Stimulated activated CD4-positive, alpha-beta T cell treated with anti-CD3 and anti-CD28 coated beads, Interleukin-4, amount 100 ng/mL, for 48 hours (primary cell): ENCODE results near the gene TMEM163.

ENCODE experiments used
- DNase-seq, 2 donors: peaks; one replicate each; pipeline ENCODE4 v3.0.0-alpha.2; 2020; ENCODE audit warnings: low read depth in 2 of 2

The TMEM163 gene

GRCh38 chr2:134692499-134692898 lies 26.3 kb downstream of the TMEM163 start:
- no peak for DNase-seq

GRCh38 chr2:134690629-134691215 lies 28.1 kb downstream of the TMEM163 start:
- DNase-seq = no peak

DNA sequence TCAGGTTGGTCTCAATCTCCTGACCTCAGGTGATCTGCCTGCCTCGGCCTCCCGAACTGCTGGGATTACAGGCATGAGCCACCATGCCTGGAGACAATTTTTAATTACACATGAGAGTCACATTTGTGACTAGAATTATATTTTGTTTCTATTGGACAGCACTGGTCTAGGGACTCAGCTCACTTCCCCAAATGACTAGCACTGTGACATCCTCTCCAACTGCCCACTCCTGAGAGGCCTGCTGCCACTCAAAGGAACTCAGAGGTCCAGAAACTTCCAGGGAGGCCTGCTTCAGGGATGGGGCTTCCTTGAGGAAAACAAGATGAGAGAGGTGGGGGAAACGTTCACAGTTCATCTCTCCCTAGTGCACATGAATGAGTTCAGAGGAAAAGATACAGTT lies 29.5 kb downstream of the TMEM163 start:
- no peak for DNase-seq

DNA sequence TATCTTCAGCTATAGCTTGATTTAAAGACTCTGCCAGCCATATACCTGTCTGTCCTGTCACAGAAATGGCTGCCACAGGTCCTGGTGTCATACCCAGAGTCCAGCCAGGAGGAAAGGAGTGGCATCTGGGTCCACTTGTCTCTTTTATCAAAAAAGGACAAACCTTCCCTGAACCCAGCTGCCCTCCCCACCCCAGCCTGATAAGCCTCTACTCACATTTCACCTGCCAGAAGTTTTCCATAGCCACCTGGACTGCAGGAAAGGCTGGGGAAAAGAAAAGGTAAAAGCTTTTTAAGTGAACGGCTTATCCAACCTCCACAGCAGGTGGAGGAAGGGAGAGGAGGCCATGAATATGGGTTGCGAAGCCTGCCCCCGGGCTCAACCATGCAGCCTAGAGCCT lies 32.8 kb downstream of the TMEM163 start:
- no peak for DNase-seq

GRCh38 chr2:134683561-134684112 lies 35.2 kb downstream of the TMEM163 start:
- no peak for DNase-seq

DNA sequence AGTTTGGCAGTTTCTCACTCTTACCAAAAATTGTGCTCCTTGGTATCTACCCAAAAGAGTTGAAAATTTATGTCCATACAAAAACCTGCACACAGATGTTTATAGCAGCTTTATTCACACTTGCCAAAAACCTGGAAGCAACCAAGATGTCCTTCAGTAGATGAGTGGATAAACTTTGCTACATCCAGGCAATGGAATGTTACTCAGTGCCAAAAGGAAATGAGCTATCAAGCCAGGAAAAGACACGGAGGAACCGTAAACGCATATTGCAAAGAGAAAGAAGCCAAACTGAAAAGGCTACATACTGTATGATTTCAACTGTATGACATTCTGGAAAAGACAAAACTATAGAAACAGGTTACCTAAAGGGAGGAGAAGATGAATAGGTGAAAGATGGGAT lies 36.1 kb downstream of the TMEM163 start:
- DNase-seq = no peak

DNA sequence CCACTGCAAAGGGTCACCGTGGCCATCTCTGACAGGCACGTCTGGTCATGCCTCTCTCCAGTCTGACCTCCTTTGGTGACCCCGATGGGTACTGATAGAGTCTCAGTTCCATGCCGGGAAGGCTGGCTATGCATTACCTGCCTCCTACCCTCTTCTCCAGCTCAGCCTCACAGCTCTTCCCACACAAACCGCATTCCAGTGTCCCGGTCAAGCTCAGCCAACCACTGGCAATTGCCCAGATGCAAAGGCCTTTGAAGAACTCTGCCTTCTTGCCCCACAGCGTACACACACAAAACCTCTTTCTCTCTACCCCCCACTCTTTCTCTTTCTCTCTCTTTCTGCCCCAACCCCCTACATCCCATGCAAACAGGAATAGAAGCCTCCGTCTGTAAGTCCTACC lies 37.6 kb downstream of the TMEM163 start:
- DNase-seq = no peak

GRCh38 chr2:134679745-134680144 lies 39.1 kb downstream of the TMEM163 start:
- no peak for DNase-seq

DNA sequence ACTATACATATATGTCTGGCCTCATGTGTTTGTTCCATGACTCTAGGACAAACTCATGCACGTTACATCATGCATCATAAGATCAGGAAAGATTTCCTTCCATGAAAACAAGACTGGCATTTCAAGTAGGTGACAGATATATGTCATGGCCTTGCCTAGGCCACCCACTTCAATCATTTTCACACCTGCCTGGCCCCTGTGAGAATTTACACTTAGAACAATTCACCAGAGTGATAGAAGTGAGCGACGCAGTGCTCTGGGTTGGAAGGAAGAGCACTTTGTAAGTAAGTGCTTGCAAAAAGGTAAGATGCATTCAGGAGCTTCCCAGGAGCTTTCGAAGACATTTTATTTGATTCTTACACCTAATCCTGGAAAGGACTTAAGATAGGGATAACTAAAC lies 39.5 kb downstream of the TMEM163 start:
- DNase-seq = no peak

- DNase-seq = no peak
Measured at GRCh38 chr2:134677856-134678756, 40.7 kb downstream of the TMEM163 start.

- DNase-seq = no peak
Measured at GRCh38 chr2:134676960-134677359, 41.8 kb downstream of the TMEM163 start.

GRCh38 chr2:134675314-134675713 lies 43.5 kb downstream of the TMEM163 start:
- no peak for DNase-seq

DNA sequence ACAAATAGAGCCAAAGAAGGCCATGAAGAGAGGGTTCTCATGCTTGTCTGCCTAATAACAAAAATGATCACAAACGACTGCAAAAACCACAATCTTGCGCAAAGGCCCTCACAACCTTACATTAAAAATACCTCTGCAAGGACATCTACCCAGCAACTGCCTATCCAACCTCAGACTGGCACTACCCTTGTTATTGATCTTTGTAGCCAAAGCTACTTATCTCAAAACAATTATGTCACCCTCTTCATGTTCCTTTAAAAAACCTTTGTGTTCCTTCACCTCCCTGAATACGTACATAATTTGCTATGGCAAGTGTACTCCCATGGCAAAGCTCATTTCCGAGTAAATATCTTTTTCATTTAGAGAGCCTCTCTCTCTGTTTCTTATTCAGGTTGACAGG lies 44.1 kb downstream of the TMEM163 start:
- DNase-seq = no peak

- DNase-seq = no peak
Measured at GRCh38 chr2:134671513-134671912, 47.3 kb downstream of the TMEM163 start.

- no peak for DNase-seq
Measured at GRCh38 chr2:134670955-134671354, 47.8 kb downstream of the TMEM163 start.

DNA sequence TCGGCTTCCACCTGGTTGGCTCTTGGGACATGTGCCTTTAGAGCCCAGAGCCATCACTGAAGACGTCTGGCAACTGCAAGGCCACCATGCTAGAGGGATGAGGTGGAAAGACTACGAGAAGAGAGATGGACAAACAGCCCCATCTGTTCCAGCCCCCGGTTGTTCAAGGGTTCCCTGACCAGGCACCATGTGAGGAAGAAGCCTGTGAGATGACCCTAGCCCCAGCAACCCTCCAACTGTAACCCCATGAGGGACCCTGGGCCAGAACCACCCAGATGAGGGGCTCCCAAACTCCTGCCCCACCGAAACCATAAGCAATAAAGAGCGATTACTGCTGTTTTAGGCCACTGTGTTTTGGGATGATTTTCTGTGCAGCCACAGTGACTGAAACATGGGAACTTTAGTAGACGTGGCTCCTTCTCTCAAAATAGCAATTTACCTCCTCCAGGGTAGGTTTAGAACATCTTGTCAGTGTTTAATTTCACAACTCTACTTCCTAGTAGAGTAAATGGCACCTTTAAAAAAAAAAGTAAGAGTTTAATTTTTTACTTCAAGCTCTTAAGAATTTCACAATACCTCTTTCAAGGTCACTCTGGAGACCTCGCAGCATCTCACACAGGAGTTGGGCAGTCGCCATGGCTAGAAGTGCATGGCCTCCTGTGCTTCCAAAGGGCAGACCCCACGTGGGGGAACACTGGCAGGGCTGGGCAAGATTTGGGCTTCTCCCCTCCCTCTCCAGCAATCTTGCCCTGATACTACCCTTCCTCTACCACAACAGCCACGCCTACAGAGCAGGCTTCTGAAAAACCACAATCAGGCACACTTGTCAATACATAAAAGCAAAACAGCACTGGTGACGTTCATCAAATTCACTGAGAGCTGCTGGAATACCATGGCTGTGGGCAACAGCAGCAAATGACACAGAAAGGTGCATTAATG lies 48.8 kb downstream of the TMEM163 start:
- DNase-seq = no peak

GRCh38 chr2:134668821-134669220 lies 50.0 kb downstream of the TMEM163 start:
- DNase-seq = peak; percentile 35 to 66

DNA sequence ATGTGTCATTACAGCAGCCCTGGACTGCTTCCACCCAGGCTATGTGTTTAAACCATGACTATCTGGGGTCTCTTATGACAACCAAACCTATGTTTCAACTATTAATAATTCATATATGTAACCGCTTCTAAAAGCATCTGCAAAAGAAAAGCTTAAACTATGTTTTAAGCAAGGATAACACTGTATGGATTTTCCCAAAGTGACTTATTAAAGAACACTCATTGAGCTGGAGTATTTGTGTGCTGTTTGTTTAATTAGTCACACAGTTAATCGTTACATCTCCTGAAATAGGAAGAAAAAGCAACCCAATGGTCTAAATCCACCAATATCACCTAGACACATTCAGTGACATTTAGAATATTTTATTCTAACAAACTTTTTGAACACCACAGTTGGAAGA lies 51.3 kb downstream of the TMEM163 start:
- DNase-seq = no peak

- DNase-seq = no peak
Measured at GRCh38 chr2:134667081-134667480, 51.7 kb downstream of the TMEM163 start.

DNA sequence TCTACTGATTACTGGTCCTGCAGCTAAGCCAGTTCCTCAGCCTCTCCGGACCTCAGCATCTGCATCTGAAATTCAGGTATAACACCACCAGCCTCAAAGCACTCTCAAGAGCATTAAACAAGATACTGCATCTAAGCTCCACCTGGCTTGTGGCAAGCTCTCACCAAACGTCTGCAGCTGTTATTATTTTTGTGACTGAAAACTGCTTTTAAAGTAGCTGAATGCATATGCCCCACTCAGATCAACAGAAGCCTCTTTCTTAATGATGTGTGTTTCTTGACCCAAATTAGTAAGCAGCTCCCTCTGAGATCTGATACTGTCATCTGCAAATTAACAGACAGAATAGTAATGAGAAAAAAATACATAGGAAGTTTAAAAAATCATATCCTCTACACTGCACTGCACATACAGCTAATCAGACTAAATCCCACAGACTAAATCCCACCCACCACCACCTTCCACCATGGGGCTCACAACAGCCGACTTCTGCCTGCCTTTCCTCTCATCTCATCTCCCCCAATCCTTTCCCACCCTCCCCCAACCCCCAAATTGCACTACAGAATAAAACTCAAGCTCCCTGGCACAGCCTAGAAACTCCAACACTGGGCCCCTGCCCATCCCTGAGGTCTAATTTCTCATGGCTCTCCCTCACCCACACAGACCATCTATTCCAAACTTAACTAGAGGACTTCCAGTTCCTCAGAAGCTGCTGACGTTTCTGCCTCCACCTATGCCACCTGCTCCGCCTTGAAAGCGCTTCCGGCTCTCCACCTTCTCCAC lies 52.9 kb downstream of the TMEM163 start:
- no peak for DNase-seq
